Heart left ventricle (tissue), 16 donors: Measurements from ENCODE around the gene MAP3K5. TPM values are rescaled to one million over a fixed set of nuclear protein-coding genes. Genes with fewer than 3 reads are reported as not detected.

Experiments
- ATAC-seq, 4 donors: fragments of 200-7000 bp; cut with Tn5 transposase; one replicate each; pipeline ENCODE4 v1.9.1; 2020 to 2022; ENCODE audit warnings: moderate library complexity in 4 of 4, mild to moderate bottlenecking in 3 of 4, moderate number of reproducible peaks in 1 of 4
- DNase-seq, 5 donors: peaks; one replicate each; pipeline ENCODE4 v3.0.0-alpha.2; 2020
- H3K27ac ChIP-seq, 12 donors: fragments of 200-600 bp; sonication (generic) in 4 of 12; one replicate each; pipeline versions ENCODE4 v1.5.0 to v1.8.0; 2016 to 2022; ENCODE audit warnings: mild to moderate bottlenecking in 2 of 12
- H3K27me3 ChIP-seq, 9 donors: fragments of 200-600 bp; sonication (generic) in 2 of 9; one replicate each; pipeline versions ENCODE4 v1.5.1 to v1.8.0; 2016 to 2022; ENCODE audit warnings: mild to moderate bottlenecking in 3 of 9
- H3K36me3 ChIP-seq, 9 donors: fragments of 200-600 bp; sonication (generic) in 2 of 9; one replicate each; pipeline versions ENCODE4 v1.5.0 to v1.8.0; 2018 to 2022; ENCODE audit warnings: mild to moderate bottlenecking in 2 of 9
- H3K4me1 ChIP-seq, 12 donors: fragments of 200-600 bp; sonication (generic) in 4 of 12; one replicate each; pipeline versions ENCODE4 v1.5.0 to v1.8.0; 2016 to 2022; ENCODE audit warnings: mild to moderate bottlenecking in 3 of 12
- H3K4me3 ChIP-seq, 12 donors: fragments of 200-600 bp; sonication (generic) in 4 of 12; one replicate each; pipeline versions ENCODE4 v1.5.0 to v1.8.0; 2017 to 2022; ENCODE audit warnings: mild to moderate bottlenecking in 9 of 12, moderate library complexity in 4 of 12
- H3K9me3 ChIP-seq, 12 donors: fragments of 200-600 bp; sonication (generic) in 4 of 12; one replicate each; pipeline versions ENCODE4 v1.5.0 to v1.8.0; 2016 to 2022; ENCODE audit warnings: mild to moderate bottlenecking in 1 of 12
- CTCF ChIP-seq, 12 donors: fragments of 200-600 bp; sonication (generic) in 4 of 12; IDR thresholded peaks; one replicate each; pipeline versions ENCODE4 v1.5.0 to v1.8.0; 2018 to 2022; ENCODE audit warnings: antibody characterized with exemption in 12 of 12, mild to moderate bottlenecking in 5 of 12
- POLR2A ChIP-seq, 2 donors: fragments of 450-650 bp; IDR thresholded peaks; one replicate each; pipeline ENCODE4 v1.6.1; 2017; ENCODE audit warnings: antibody characterized with exemption in 2 of 2, mild to moderate bottlenecking in 2 of 2, moderate library complexity in 2 of 2
- WGBS, 4 donors: extraction: QIAGEN DNeasy Blood & Tissue Kit in 2 of 4; methylation state at CpG; one replicate each; pipeline versions ENCODE4 v1.1.5 to v1.1.7; 2013 to 2018; 5-methylcytosine and 5-hydroxymethylcytosine counted together
- intact Hi-C, 10 donors: fragments of 100-400 bp; cut with DNase I; formaldehyde crosslinking; loops; one replicate each; pipeline versions ENCODE4 v1.11.1 to v1.14.2; 2022
- polyA plus RNA-seq, 2 donors: library from polyadenylated mRNA; stranded (reverse); fragments of 200-250 nt; gene quantifications; one replicate each; pipeline ENCODE4 v1.2.3, GENCODE V29; 2013
- total RNA-seq, 9 donors: library from RNA; depleted of rRNA in 2 of 9; stranded (reverse); fragments of >200 nt in 2 of 9; fragmentation: NEBNext Ultra II Directional in 3 of 9; extraction: Animal tissue kit (Norgen Biotek cat#: 25700) in 3 of 9; gene quantifications; one replicate each; pipeline versions ENCODE4 v1.1.0 to v1.2.4, GENCODE V29; 2016 to 2023
- donor health status: ischemic (EF 13 %, LVEDD 7.1; RV severe dilation, severe dysfunction).
- donor health status: healthy with polysubstance abuse.
- donor health status: DM: no; HTN: yes; CAD: no.
- donor health status: DM: no; HTN: no; CAD: no.
- donor health status: ischemic (EF 25% LVEDD 6.9; RV normal size, moderate dysfunction).
- donor health status: ischemic (EF 25% LVEDD 5.7; RV mildly dilated, moderate dysfunction).
- donor health status: healthy.
- donor health status: DM: yes; HTN: yes; CAD: no.
- donor health status: ischemic (EF 35%, LVEDD 5.7; RV mildly dilated, moderate dysfunction).
- donor health status: nonischemic (EF 11% LVEDD 7.7; RV severe dilation, severe dysfunction).
- donor health status: DM: yes; HTN: yes; CAD: no.
- donor health status: PGD.
- donor health status: ischemic (EF 29% LVEDD 5.4; RV normal size, mild dysfunction).
- donor health status: nonischemic (EF 23%, LVEDD 6.1; RV moderate dilation, normal function).

Gene MAP3K5
- total and polyA plus RNA-seq, 11 donors, result 7.1 to 34.1 (median 27.8) TPM

- Histone ChIP-seq H3K27ac (no peak overlapping the region), H3K9me3 (no peaks in the 10 kb centered on the region), H3K4me1 (no peaks in the 10 kb centered on the region), H3K4me3 (no peak overlapping the region), H3K27me3 (no peaks in the 10 kb centered on the region), H3K36me3 (no peaks in the 10 kb centered on the region)
- WGBS, 4 donors, result 57 to 66% (median 63%) methylated on average over 5 of the region's 5 CpGs
- intact Hi-C loops, result no loop called here
- ATAC-seq, result no peak
- DNase-seq, result no peak
- no peak for TF ChIP-seq POLR2A (IDR thresholded peaks at IDR 0.05)
- TF ChIP-seq CTCF (IDR thresholded peaks at IDR 0.05), result no peak
These were observed 258.8 kb downstream of the MAP3K5 start for GRCh38 chr6:136533487-136533886.

GRCh38 chr6:136532030-136532429, 260.2 kb downstream of the MAP3K5 start:
- Histone ChIP-seq H3K27ac (no peak overlapping the region), H3K27me3 (no peaks in the 10 kb centered on the region), H3K4me3 (no peak overlapping the region), H3K36me3 (no peaks in the 10 kb centered on the region), H3K9me3 (no peaks in the 10 kb centered on the region), H3K4me1 (peaks cover 0 to 7% (median 0%) of the 10 kb centered on the region in 12 donors)
- intact Hi-C loops, result no loop called here
- no peak for ATAC-seq
- no peak for TF ChIP-seq CTCF (IDR thresholded peaks at IDR 0.05)
- no peak for TF ChIP-seq POLR2A (IDR thresholded peaks at IDR 0.05)
- 85 to 94% (median 91%) methylated on average over 6 of the region's 6 CpGs for WGBS, 4 donors
- DNase-seq, result no peak

GRCh38 chr6:136529710-136530109, 262.6 kb downstream of the MAP3K5 start:
- DNase-seq (no peak), ATAC-seq (no peak)
- H3K9me3 ChIP-seq, result no peaks in the 10 kb centered on the region
- TF ChIP-seq POLR2A (IDR thresholded peaks at IDR 0.05) (no peak), CTCF (IDR thresholded peaks at IDR 0.05) (no peak)
- no peaks in the 10 kb centered on the region for H3K36me3 ChIP-seq
- WGBS, 4 donors, result 88 to 93% (median 92%) methylated on average over 3 of the region's 3 CpGs
- intact Hi-C loops, result no loop called here
- H3K4me3 ChIP-seq, result no peak overlapping the region
- no peaks in the 10 kb centered on the region for H3K27me3 ChIP-seq
- peaks cover 0 to 16% (median 3%) of the 10 kb centered on the region in 12 donors for H3K4me1 ChIP-seq
- no peak overlapping the region for H3K27ac ChIP-seq

GRCh38 chr6:136528477-136528876, 263.8 kb downstream of the MAP3K5 start:
- H3K27ac ChIP-seq, result no peak overlapping the region
- no peak overlapping the region for H3K4me3 ChIP-seq
- no peak for TF ChIP-seq CTCF (IDR thresholded peaks at IDR 0.05)
- no peak for TF ChIP-seq POLR2A (IDR thresholded peaks at IDR 0.05)
- intact Hi-C loops, result no loop called here
- DNase-seq, result no peak
- ATAC-seq, result no peak
- peaks cover 0 to 16% (median 3%) of the 10 kb centered on the region in 12 donors for H3K4me1 ChIP-seq
- no peaks in the 10 kb centered on the region for H3K9me3 ChIP-seq
- no peaks in the 10 kb centered on the region for H3K36me3 ChIP-seq
- H3K27me3 ChIP-seq, result no peaks in the 10 kb centered on the region
- WGBS, 4 donors, result 63 to 77% (median 72%) methylated on average over 1 of the region's 1 CpG
